Gastrocnemius medialis (tissue), 4 donors: ENCODE data around the gene TTL. TPM values are rescaled to one million over a fixed set of nuclear protein-coding genes. Genes with fewer than 3 reads are reported as not detected.

Source experiments
- ATAC-seq, 2 donors: fragments of 150-250 bp; one replicate each; pipeline ENCODE4 v1.9.1; 2016
- DNase-seq, 2 donors: peaks; one replicate each; pipeline ENCODE4 v3.0.0-alpha.2; 2019
- H3K27ac ChIP-seq, 4 donors: fragments of 200-600 bp; sonication (generic); 1 replicate in 1 of 4; 2 replicates in 3 of 4; pipeline ENCODE4 v1.5.1; 2016 to 2018; ENCODE audit warnings: mild to moderate bottlenecking in 2 of 4, moderate library complexity in 1 of 4
- H3K27me3 ChIP-seq, 3 donors: fragments of 200-600 bp; sonication (generic) in 2 of 3; 1 replicate in 1 of 3; 2 replicates in 2 of 3; pipeline versions ENCODE4 v1.5.1 to v1.6.0; 2016 to 2019; ENCODE audit warnings: mild to moderate bottlenecking in 1 of 3, moderate library complexity in 1 of 3
- H3K36me3 ChIP-seq, 2 donors: fragments of 200-600 bp; sonication (generic) in 1 of 2; one replicate each; pipeline ENCODE4 v1.5.1; 2017 to 2018
- H3K4me1 ChIP-seq, 2 donors: fragments of 200-600 bp; sonication (generic) in 1 of 2; one replicate each; pipeline ENCODE4 v1.5.1; 2016 to 2017; ENCODE audit warnings: mild to moderate bottlenecking in 2 of 2
- H3K4me3 ChIP-seq, 4 donors: fragments of 200-600 bp; sonication (generic) in 3 of 4; 1 replicate in 1 of 4; 2 replicates in 3 of 4; pipeline ENCODE4 v1.5.1; 2016 to 2019; ENCODE audit warnings: mild to moderate bottlenecking in 2 of 4
- H3K9me3 ChIP-seq, 3 donors: fragments of 200-600 bp; sonication (generic) in 2 of 3; 1 replicate in 1 of 3; 2 replicates in 2 of 3; pipeline ENCODE4 v1.5.1; 2016 to 2019
- CTCF ChIP-seq, 5 experiments: fragments of 450-650 bp in 3 of 5; fragments of 200-600 bp in 2 of 5; sonication (generic) in 2 of 5; IDR thresholded peaks in 4 of 5; conservative IDR thresholded peaks in 1 of 5; 1 replicate in 4 of 5; 2 replicates in 1 of 5; pipeline ENCODE4 v1.5.1; 2016 to 2019; ENCODE audit warnings: antibody characterized with exemption in 5 of 5, mild to moderate bottlenecking in 3 of 5, moderate library complexity in 3 of 5
- POLR2A ChIP-seq, 2 donors: fragments of 450-650 bp; IDR thresholded peaks; one replicate each; pipeline ENCODE4 v1.6.1; 2017; ENCODE audit warnings: antibody characterized with exemption in 2 of 2, mild to moderate bottlenecking in 2 of 2, moderate library complexity in 2 of 2
- in situ Hi-C, 4 donors: fragments of 200-750 bp; cut with MboI; loops; one replicate each; pipeline versions ENCODE4 v1.15.0 to v1.8.0; 2017; ENCODE audit warnings: low sequenced_read_pairs in 4 of 4
- intact Hi-C: fragments of 100-400 bp; cut with DNase I; formaldehyde crosslinking; loops from one replicate; pipeline ENCODE4 v1.15.1; 2023; ENCODE audit warnings: low total_unique reads
- total RNA-seq, 4 donors: library from RNA; depleted of rRNA; stranded (reverse); fragments of >200 nt; gene quantifications; one replicate each; pipeline versions ENCODE4 v1.1.0 to v1.2.3, GENCODE V29; 2016

Gene TTL
- total RNA-seq, 4 donors from 2014 or later, result 33.0 to 61.0 (median 46.5) TPM

- intact Hi-C loops, result loop anchor here (1.0 to 5.0 kb wide), 3 partner anchors 61 to 204 kb away; partner anchors contain the start of genes CHCHD5, POLR1B and ZC3H6
- TF ChIP-seq CTCF (IDR thresholded peaks at IDR 0.05 in 4 of 5, conservative IDR thresholded peaks at IDR 0.05 in 1 of 5) (peak; percentile 58 to 89 (median 74)), POLR2A (IDR thresholded peaks at IDR 0.05) (no peak)
- Histone ChIP-seq H3K27me3 (no peaks in the 10 kb centered on the region), H3K36me3 (no peaks in the 10 kb centered on the region), H3K4me3 (peak overlapping the region; percentile 70 to 99 (median 90)), H3K9me3 (no peaks in the 10 kb centered on the region), H3K27ac (peak overlapping the region; percentile 89 to 94 (median 91)), H3K4me1 (peaks cover 16 to 18% of the 10 kb centered on the region in 2 donors)
- DNase-seq (peak; percentile 75), ATAC-seq (peak; percentile 80 to 81)
- in situ Hi-C loops, result loop anchor here in 3 of 4 donors (5.0 to 25.0 kb wide), 3 partner anchors 101 to 219 kb away; partner anchors contain the start of genes CHCHD5 (in 3 of the 3) and ZC3H8 (in 1 of the 3)
These were observed 867 bp upstream of the TTL start for GRCh38 chr2:112481050-112481527.

GRCh38 chr2:112482309-112483041 is 519 bp downstream of the TTL start:
- Histone ChIP-seq H3K27me3 (no peaks in the 10 kb centered on the region), H3K9me3 (no peaks in the 10 kb centered on the region), H3K4me1 (peaks cover 16 to 18% of the 10 kb centered on the region in 2 donors), H3K36me3 (no peaks in the 10 kb centered on the region), H3K4me3 (peak overlapping the region; percentile 90 to 99 (median 94)), H3K27ac (peak overlapping the region; percentile 91 to 95 (median 92))
- intact Hi-C loops, result loop anchor here (1.0 to 5.0 kb wide), 2 partner anchors 205 to 427 kb away; partner anchors contain the start of genes TMEM87B and ZC3H6
- TF ChIP-seq POLR2A (IDR thresholded peaks at IDR 0.05), result no peak
- no peak for TF ChIP-seq CTCF (IDR thresholded peaks at IDR 0.05 in 4 of 5, conservative IDR thresholded peaks at IDR 0.05 in 1 of 5)
- in situ Hi-C loops, result loop anchor here in 3 of 4 donors (5.0 to 25.0 kb wide), 3 partner anchors 100 to 220 kb away; partner anchors contain the start of genes CHCHD5 (in 3 of the 3) and ZC3H8 (in 1 of the 3)
- DNase-seq, result no peak
- ATAC-seq, result peak; percentile 36 to 47

- TF ChIP-seq CTCF (IDR thresholded peaks at IDR 0.05 in 4 of 5, conservative IDR thresholded peaks at IDR 0.05 in 1 of 5) (no peak), POLR2A (IDR thresholded peaks at IDR 0.05) (no peak)
- peak overlapping the region; percentile 90 to 99 (median 94) for H3K4me3 ChIP-seq
- no peaks in the 10 kb centered on the region for H3K36me3 ChIP-seq
- no peaks in the 10 kb centered on the region for H3K9me3 ChIP-seq
- intact Hi-C loops, result loop anchor here (5.0 kb wide), 1 partner anchor 206 kb away; the partner anchor contains the start of gene ZC3H6
- ATAC-seq, result no peak
- in situ Hi-C loops, result loop anchor here in 3 of 4 donors (5.0 to 25.0 kb wide), 3 partner anchors 99 to 221 kb away; partner anchors contain the start of genes CHCHD5 (in 3 of the 3) and ZC3H8 (in 1 of the 3)
- H3K4me1 ChIP-seq, result peaks cover 16 to 21% of the 10 kb centered on the region in 2 donors
- peak overlapping the region; percentile 91 to 95 (median 92) for H3K27ac ChIP-seq
- H3K27me3 ChIP-seq, result no peaks in the 10 kb centered on the region
- no peak for DNase-seq
These were observed 1.1 kb downstream of the TTL start for GRCh38 chr2:112483042-112483473.

GRCh38 chr2:112483831-112484230 is 1.9 kb downstream of the TTL start:
- ATAC-seq, result no peak
- Histone ChIP-seq H3K27ac (no peak overlapping the region), H3K9me3 (no peaks in the 10 kb centered on the region), H3K27me3 (no peaks in the 10 kb centered on the region), H3K4me3 (no peak overlapping the region), H3K36me3 (no peaks in the 10 kb centered on the region), H3K4me1 (peaks cover 16 to 25% of the 10 kb centered on the region in 2 donors)
- intact Hi-C loops, result loop anchor here (5.0 kb wide), 1 partner anchor 207 kb away; the partner anchor contains the start of gene ZC3H6
- no peak for DNase-seq
- in situ Hi-C loops, result loop anchor here in 3 of 4 donors (5.0 to 25.0 kb wide), 3 partner anchors 98 to 222 kb away; partner anchors contain the start of genes CHCHD5 (in 3 of the 3) and ZC3H8 (in 1 of the 3)
- TF ChIP-seq CTCF (IDR thresholded peaks at IDR 0.05 in 4 of 5, conservative IDR thresholded peaks at IDR 0.05 in 1 of 5) (no peak), POLR2A (IDR thresholded peaks at IDR 0.05) (no peak)
